Measurements from ENCODE around the gene ACOXL.

ACOXL gene

DNA sequence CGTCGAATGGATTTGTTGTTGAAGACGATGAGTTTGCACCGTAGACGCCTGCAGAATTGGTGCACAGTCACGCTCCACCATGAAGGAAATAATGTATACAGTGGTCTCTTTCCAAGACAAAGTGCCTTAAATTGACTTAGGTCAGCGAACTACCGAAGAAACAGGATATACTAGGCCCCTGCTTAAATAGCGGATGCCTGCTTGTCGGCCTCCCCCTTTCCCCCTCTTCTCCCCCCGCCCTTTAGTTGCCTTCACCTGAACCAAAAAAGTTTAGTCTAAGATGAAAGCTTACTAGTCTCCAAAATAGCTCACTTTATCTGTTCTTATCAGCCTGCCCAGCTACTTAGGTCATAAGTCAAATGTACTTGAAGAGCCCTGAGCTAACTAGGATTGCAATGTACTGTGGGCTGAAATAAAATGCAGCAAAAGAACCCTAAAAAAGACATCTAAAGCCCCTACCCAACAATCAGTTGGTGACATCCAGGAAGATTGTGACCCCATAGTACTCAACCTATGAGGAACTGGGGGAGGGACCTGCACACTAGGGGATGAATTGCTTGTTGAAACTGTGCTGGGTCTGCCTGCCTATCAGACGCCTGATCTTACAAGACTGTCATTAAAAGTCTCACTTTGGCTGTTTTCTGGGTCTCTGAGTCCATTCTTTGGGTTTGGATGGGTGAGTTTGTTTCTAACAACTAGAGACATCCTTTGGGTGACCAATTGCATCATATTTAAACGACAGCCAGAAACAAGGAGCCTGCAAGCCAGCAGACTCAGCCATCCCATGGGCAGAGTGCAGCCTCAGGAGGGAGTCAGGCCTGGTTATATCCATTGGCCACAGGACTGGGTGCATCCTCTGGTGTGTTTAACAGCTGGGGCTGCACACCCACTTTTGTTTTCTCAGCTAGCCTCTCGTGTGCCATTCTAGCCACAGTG, 14.5 kb downstream of the ACOXL start:
- DNase-seq (ENCODE audit: low read depth) = no peak
- H3K4me3 ChIP-seq (ENCODE audit: low read length) = no peak overlapping the region
- TF ChIP-seq, protein P1, sequence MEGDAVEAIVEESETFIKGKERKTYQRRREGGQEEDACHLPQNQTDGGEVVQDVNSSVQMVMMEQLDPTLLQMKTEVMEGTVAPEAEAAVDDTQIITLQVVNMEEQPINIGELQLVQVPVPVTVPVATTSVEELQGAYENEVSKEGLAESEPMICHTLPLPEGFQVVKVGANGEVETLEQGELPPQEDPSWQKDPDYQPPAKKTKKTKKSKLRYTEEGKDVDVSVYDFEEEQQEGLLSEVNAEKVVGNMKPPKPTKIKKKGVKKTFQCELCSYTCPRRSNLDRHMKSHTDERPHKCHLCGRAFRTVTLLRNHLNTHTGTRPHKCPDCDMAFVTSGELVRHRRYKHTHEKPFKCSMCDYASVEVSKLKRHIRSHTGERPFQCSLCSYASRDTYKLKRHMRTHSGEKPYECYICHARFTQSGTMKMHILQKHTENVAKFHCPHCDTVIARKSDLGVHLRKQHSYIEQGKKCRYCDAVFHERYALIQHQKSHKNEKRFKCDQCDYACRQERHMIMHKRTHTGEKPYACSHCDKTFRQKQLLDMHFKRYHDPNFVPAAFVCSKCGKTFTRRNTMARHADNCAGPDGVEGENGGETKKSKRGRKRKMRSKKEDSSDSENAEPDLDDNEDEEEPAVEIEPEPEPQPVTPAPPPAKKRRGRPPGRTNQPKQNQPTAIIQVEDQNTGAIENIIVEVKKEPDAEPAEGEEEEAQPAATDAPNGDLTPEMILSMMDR (IDR thresholded peaks at IDR 0.05; ENCODE audit: insufficient read depth, low read depth, low read length, missing control alignments) = no peak

DNA sequence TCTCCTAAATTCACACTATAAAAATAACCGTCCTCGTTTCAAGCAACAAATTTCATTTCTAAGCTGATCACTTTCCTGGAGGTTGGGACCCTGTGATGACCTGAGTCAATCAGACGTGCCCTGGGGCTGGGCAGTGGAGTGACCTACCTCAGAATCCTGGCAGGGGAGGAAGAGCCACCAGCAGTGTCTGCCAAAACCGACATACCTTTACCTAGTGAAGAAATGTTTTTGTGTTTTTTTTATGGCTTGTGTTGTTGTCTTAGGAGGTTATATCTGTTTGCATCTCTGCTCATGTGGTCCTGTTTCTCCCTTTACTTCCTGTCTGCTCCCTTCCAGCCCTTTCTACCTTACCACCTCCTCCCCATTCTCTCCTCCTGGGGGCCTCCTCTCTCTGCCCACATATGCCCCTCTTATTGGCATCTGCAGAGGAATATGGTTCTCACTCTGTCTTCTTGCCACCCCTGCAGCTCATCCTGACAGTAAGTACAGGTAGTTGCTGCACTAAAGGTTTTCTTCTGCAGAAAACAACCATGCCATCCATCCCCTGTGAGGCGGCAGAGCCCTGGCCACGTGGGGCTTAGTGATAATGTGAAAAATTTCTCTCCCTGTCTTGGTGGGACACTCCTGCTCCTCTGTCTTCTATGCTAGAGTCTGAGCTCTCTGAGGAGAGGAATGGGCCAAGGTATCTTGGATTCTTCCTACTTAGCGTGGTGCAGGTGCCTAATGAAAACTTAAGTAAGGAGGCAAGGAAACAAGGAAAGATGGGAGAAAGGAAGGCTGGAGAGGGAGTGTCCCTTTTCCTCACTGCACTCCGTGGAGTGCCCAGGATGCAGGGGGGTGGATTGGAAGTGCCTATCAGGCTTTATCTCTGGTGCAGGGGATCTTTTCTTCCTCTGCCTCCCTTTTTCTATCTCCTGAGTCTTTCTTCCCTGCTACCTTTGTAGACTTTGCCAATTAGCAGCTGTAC, 15.4 kb downstream of the ACOXL start:
- no peak for DNase-seq (ENCODE audit: low read depth)
- TF ChIP-seq, protein P1 (IDR thresholded peaks at IDR 0.05; ENCODE audit: insufficient read depth, low read depth, low read length, missing control alignments) = no peak
- no peak overlapping the region for H3K4me3 ChIP-seq (ENCODE audit: low read length)

DNA sequence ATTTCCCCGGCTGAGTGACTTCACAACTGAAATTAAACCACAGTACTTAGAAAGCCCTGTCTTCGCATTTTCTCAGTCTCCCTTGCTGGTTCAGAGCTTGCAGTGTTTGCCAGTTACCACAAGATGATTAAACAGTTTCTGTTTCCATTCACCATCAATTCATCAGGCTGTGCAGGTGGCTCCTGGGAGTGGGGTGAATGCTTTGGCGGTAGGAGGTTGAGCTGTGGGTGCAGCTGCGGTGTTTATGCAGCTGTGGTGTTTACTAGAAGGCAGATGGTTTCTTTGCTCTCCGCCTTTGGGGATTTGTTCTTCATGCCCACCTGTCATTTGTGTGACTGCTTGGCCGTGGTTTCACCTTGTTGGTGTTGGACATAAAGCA, 16.1 kb downstream of the ACOXL start:
- no peak overlapping the region for H3K4me3 ChIP-seq (ENCODE audit: low read length)
- DNase-seq (ENCODE audit: low read depth) = no peak
- TF ChIP-seq, protein P1 (IDR thresholded peaks at IDR 0.05; ENCODE audit: insufficient read depth, low read depth, low read length, missing control alignments) = no peak

DNA sequence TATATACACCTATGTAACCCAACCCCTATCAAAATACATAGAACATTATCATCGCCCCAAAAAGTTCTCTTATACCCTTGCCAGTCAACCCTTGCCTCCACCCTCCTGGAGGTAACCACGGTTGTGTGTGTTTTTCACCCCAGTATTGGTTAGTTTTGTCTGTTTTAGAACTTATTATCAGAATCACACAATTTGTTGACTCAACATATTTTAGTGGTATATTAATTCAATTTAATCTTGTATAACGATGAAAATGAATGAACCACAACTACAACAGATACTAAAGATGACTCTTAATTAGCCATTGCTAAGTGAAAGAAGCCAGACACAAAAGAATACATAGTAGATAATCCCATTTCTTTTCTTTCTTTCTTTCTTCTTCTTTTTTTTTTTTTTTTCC, 19.3 kb downstream of the ACOXL start:
- no peak for DNase-seq (ENCODE audit: low read depth)
- TF ChIP-seq, protein P1 (IDR thresholded peaks at IDR 0.05; ENCODE audit: insufficient read depth, low read depth, low read length, missing control alignments) = no peak
- no peak overlapping the region for H3K4me3 ChIP-seq (ENCODE audit: low read length)

DNA sequence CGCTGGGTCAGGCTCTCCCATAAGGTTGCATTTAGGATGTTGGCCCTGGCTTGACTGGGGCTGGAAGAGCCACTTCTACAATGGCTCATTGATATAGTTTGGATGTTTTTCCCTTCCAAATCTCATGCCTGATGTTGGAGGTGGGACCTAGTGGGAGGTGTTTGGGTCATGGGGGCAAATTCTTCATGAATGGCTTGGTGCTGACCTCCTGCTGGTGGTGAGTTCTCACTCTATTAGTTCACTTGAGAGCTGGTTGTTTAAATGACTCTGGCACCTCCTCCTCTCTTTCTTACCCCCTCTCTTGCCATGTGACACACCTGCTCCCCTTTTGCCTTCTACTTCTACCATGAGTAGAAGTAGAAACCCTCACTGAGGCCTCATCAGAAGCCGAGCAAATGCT, 20.5 kb downstream of the ACOXL start:
- DNase-seq (ENCODE audit: low read depth) = no peak
- TF ChIP-seq, protein P1 (IDR thresholded peaks at IDR 0.05; ENCODE audit: insufficient read depth, low read depth, low read length, missing control alignments) = no peak
- no peak overlapping the region for H3K4me3 ChIP-seq (ENCODE audit: low read length)

DNA sequence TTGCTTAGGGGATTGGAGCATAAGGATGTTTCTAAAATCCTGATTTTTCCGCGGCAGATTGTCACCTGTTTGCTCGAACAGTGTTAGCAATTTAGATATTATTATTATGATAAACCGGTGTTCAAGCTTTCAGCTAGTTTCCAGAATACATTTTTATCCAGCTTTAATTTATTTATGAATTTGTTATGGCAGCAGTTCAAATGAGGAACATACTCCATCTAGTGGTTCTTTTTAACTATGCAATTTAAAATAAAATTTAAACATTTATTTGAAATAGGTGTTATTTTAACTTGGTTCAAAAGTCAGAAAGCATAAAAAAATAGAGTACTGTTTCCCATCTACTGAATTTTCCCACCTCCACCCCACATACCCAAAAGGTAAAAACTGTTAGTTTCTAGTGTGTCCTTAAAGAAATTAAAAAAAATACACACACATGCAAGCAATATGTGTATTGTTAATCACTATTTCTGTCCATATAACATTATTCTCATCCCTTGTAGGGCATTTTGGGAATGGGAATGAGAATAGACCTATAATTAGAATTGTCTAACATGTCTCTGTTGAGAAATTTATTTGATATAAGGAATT, 23.2 kb downstream of the ACOXL start:
- TF ChIP-seq, protein P1 (IDR thresholded peaks at IDR 0.05; ENCODE audit: insufficient read depth, low read depth, low read length, missing control alignments) = peak; percentile 44
- H3K4me3 ChIP-seq (ENCODE audit: low read length) = no peak overlapping the region
- DNase-seq (ENCODE audit: low read depth) = no peak

All from epithelial cell of esophagus (primary cell).